ENCODE measurements around the gene KIAA0408. TPM values are rescaled to one million over a fixed set of nuclear protein-coding genes. Genes with fewer than 3 reads are reported as not detected.

The KIAA0408 gene
- total RNA-seq, 4 donors from 2014 or later, result 19.1 to 41.5 (median 29.7) TPM

DNA sequence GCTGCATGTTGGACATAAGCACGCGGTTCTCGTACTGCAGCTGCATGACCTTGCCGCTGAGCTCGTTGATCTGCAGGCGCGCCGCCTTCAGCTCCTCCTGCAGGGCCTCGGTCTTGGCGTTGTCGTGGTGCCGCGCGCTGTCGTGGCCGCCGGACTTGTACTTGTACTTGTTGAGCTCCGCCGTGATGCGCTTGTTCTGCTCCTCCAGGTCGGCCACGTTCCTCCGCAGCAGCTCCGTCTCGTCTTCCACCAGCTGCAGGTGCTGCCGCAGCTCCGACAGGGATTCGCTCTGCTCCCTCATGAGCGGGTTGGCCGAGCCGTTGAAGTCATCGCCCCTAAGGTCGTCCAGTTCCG lies 16.6 kb upstream of the KIAA0408 start:
- Histone ChIP-seq H3K4me1 (no peaks in the 10 kb centered on the region), H3K9me3 (no peaks in the 10 kb centered on the region), H3K4me3 (no peak overlapping the region), H3K27ac (replicated peaks in 1 of 4) (no peak overlapping the region), H3K27me3 (no peaks in the 10 kb centered on the region), H3K36me3 (peaks cover 0 to 18% (median 0%) of the 10 kb centered on the region in 4 donors)
- WGBS, result 85% methylated on average over 32 of the region's 34 CpGs
- TF ChIP-seq EP300 (IDR thresholded peaks at IDR 0.05) (no peak), POLR2A (IDR thresholded peaks at IDR 0.05; ENCODE audit: low read depth) (no peak), POLR2AphosphoS5 (IDR thresholded peaks at IDR 0.05) (no peak)
- TF ChIP-seq, protein P1, sequence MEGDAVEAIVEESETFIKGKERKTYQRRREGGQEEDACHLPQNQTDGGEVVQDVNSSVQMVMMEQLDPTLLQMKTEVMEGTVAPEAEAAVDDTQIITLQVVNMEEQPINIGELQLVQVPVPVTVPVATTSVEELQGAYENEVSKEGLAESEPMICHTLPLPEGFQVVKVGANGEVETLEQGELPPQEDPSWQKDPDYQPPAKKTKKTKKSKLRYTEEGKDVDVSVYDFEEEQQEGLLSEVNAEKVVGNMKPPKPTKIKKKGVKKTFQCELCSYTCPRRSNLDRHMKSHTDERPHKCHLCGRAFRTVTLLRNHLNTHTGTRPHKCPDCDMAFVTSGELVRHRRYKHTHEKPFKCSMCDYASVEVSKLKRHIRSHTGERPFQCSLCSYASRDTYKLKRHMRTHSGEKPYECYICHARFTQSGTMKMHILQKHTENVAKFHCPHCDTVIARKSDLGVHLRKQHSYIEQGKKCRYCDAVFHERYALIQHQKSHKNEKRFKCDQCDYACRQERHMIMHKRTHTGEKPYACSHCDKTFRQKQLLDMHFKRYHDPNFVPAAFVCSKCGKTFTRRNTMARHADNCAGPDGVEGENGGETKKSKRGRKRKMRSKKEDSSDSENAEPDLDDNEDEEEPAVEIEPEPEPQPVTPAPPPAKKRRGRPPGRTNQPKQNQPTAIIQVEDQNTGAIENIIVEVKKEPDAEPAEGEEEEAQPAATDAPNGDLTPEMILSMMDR (IDR thresholded peaks at IDR 0.05), result no peak
- intact Hi-C loops (cut with DNase I), result no loop called here
- no peak for DNase-seq (ENCODE audit: extremely low spot score)

GRCh38 chr6:127475135-127475822 lies 16.1 kb upstream of the KIAA0408 start:
- no peak overlapping the region for H3K4me3 ChIP-seq
- H3K27me3 ChIP-seq, result no peaks in the 10 kb centered on the region
- H3K4me1 ChIP-seq, result no peaks in the 10 kb centered on the region
- peaks cover 0 to 18% (median 0%) of the 10 kb centered on the region in 4 donors for H3K36me3 ChIP-seq
- DNase-seq (ENCODE audit: extremely low spot score), result no peak
- no peaks in the 10 kb centered on the region for H3K9me3 ChIP-seq
- intact Hi-C loops (cut with DNase I), result no loop called here
- TF ChIP-seq, protein P1 (IDR thresholded peaks at IDR 0.05), result no peak
- 94% methylated on average over 79 of the region's 87 CpGs for WGBS
- no peak overlapping the region for H3K27ac ChIP-seq (replicated peaks in 1 of 4)

- Histone ChIP-seq H3K36me3 (peaks cover 0 to 18% (median 0%) of the 10 kb centered on the region in 4 donors), H3K4me3 (no peak overlapping the region), H3K9me3 (no peaks in the 10 kb centered on the region), H3K27me3 (no peaks in the 10 kb centered on the region), H3K27ac (replicated peaks in 1 of 4) (no peak overlapping the region), H3K4me1 (peaks cover 0 to 11% (median 10%) of the 10 kb centered on the region in 4 donors)
- no peak for TF ChIP-seq POLR2A (IDR thresholded peaks at IDR 0.05; ENCODE audit: low read depth)
- TF ChIP-seq, protein P1 (IDR thresholded peaks at IDR 0.05), result no peak
- no peak for TF ChIP-seq POLR2AphosphoS5 (IDR thresholded peaks at IDR 0.05)
- TF ChIP-seq EP300 (IDR thresholded peaks at IDR 0.05), result no peak
- 63% methylated on average over 5 of the region's 5 CpGs for WGBS
- intact Hi-C loops (cut with DNase I), result no loop called here
- no peak for DNase-seq (ENCODE audit: extremely low spot score)
Observed at GRCh38 chr6:127471379-127472255, 12.4 kb upstream of the KIAA0408 start.

- DNase-seq (ENCODE audit: extremely low spot score), result no peak
- no peak overlapping the region for H3K27ac ChIP-seq (replicated peaks in 1 of 4)
- WGBS, result 44% methylated on average over 2 of the region's 2 CpGs
- no peaks in the 10 kb centered on the region for H3K27me3 ChIP-seq
- intact Hi-C loops (cut with DNase I), result loop anchor here (5.0 kb wide), 1 partner anchor 167 kb away; no protein-coding TSS in a partner anchor
- H3K36me3 ChIP-seq, result no peaks in the 10 kb centered on the region
- peaks cover 3 to 34% (median 30%) of the 10 kb centered on the region in 4 donors for H3K4me1 ChIP-seq
- no peak overlapping the region for H3K4me3 ChIP-seq
- TF ChIP-seq POLR2A (IDR thresholded peaks at IDR 0.05; ENCODE audit: low read depth) (no peak), POLR2AphosphoS5 (IDR thresholded peaks at IDR 0.05) (no peak), EP300 (IDR thresholded peaks at IDR 0.05) (no peak)
- TF ChIP-seq, protein P1 (IDR thresholded peaks at IDR 0.05), result no peak
- no peaks in the 10 kb centered on the region for H3K9me3 ChIP-seq
Observed at GRCh38 chr6:127468936-127469335, 9.7 kb upstream of the KIAA0408 start.

All from esophagus muscularis mucosa (tissue), 4 donors.